RPMI7951 (cell line): ENCODE results near the gene SLC25A18. TPM values are rescaled to one million over a fixed set of nuclear protein-coding genes. Genes with fewer than 3 reads are reported as not detected.
A peak's percentile ranks its signal among the peaks of the same experiment; 100 is the strongest.

Experiments used
- DNase-seq: peaks from one replicate; pipeline ENCODE4 v3.0.0-alpha.2; 2012; ENCODE audit warnings: low read depth
- total RNA-seq: library from RNA; depleted of rRNA; stranded (reverse); fragments of >200 nt; shearing (Covaris generic); gene quantifications from 2 replicates; pipeline ENCODE4 v1.2.3, GENCODE V29; 2014

The SLC25A18 gene
- total RNA-seq, 1 experiment from 2014 or later = not detected

- DNase-seq = peak; percentile 82
These were observed 7.7 kb downstream of the SLC25A18 start for GRCh38 chr22:17570851-17571631.

GRCh38 chr22:17575151-17575550 is 11.9 kb downstream of the SLC25A18 start:
- DNase-seq = no peak

GRCh38 chr22:17575681-17576080 is 12.4 kb downstream of the SLC25A18 start:
- DNase-seq = no peak

- peak; percentile 98 for DNase-seq
These were observed 13.2 kb downstream of the SLC25A18 start for GRCh38 chr22:17576470-17576869.

- peak; percentile 49 for DNase-seq
These were observed 14.9 kb downstream of the SLC25A18 start for GRCh38 chr22:17578136-17578754.

- no peak for DNase-seq
These were observed 16.3 kb downstream of the SLC25A18 start for GRCh38 chr22:17579535-17579981.

GRCh38 chr22:17580441-17581031 is 17.2 kb downstream of the SLC25A18 start:
- no peak for DNase-seq

GRCh38 chr22:17581056-17581455 is 17.8 kb downstream of the SLC25A18 start:
- no peak for DNase-seq

- no peak for DNase-seq
These were observed 18.3 kb downstream of the SLC25A18 start for GRCh38 chr22:17581631-17582030.

GRCh38 chr22:17583151-17583550 is 19.9 kb downstream of the SLC25A18 start:
- DNase-seq = no peak

- no peak for DNase-seq
These were observed 23.6 kb downstream of the SLC25A18 start for GRCh38 chr22:17586831-17587440.

GRCh38 chr22:17587629-17588028 is 24.3 kb downstream of the SLC25A18 start:
- DNase-seq = no peak

- no peak for DNase-seq
These were observed 25.3 kb downstream of the SLC25A18 start for GRCh38 chr22:17588606-17589005.

GRCh38 chr22:17589810-17590375 is 26.6 kb downstream of the SLC25A18 start:
- no peak for DNase-seq

- no peak for DNase-seq
These were observed 27.3 kb downstream of the SLC25A18 start for GRCh38 chr22:17590586-17590985.

- no peak for DNase-seq
These were observed 28.9 kb downstream of the SLC25A18 start for GRCh38 chr22:17592201-17592600.

GRCh38 chr22:17596226-17596625 is 32.9 kb downstream of the SLC25A18 start:
- DNase-seq = no peak

- no peak for DNase-seq
These were observed 33.9 kb downstream of the SLC25A18 start for GRCh38 chr22:17597217-17597616.

GRCh38 chr22:17598318-17598717 is 35.0 kb downstream of the SLC25A18 start:
- DNase-seq = no peak

GRCh38 chr22:17601031-17601430 is 37.7 kb downstream of the SLC25A18 start:
- no peak for DNase-seq

- no peak for DNase-seq
These were observed 40.4 kb downstream of the SLC25A18 start for GRCh38 chr22:17603668-17604067.

GRCh38 chr22:17606496-17606895 is 43.2 kb downstream of the SLC25A18 start:
- no peak for DNase-seq
